ENCODE results near the gene POPDC3.

GRCh38 chr6:105108631-105109262 is 71.1 kb downstream of the POPDC3 start:
- no peak for TF ChIP-seq SNAI2 (CRISPR knock-in tag; IDR thresholded peaks at IDR 0.05)
- TF ChIP-seq CSDC2 (CRISPR knock-in tag; IDR thresholded peaks at IDR 0.05) = no peak
- no peak for TF ChIP-seq PATZ1 (CRISPR knock-in tag; IDR thresholded peaks at IDR 0.05; ENCODE audit: borderline replicate concordance)
